ENCODE data around the gene FAU. TPM values are rescaled to one million over a fixed set of nuclear protein-coding genes. Genes with fewer than 3 reads are reported as not detected.

The FAU gene
- total RNA-seq, 6 donors from 2014 or later: 405 to 1,014 (median 590) TPM

GRCh38 chr11:65078151-65078550, 43.8 kb downstream of the FAU start:
- TF ChIP-seq CTCF (IDR thresholded peaks at IDR 0.05): peak; percentile 59 to 80 (median 64)
- no peak for TF ChIP-seq POLR2A (IDR thresholded peaks at IDR 0.05)
- no peak for TF ChIP-seq EP300 (IDR thresholded peaks at IDR 0.05)
- TF ChIP-seq POLR2AphosphoS5 (IDR thresholded peaks at IDR 0.05): no peak
- no peaks in the 10 kb centered on the region for H3K36me3 ChIP-seq
- DNase-seq (peak in 1 of 2 donors; percentile 52), ATAC-seq (ENCODE audit: low FRiP score in 2 of 2) (peak; percentile 63 to 79)
- WGBS, 2 donors: 63 to 83% methylated on average over 1 to 3 of the region's 3 CpGs
- no peak overlapping the region for H3K27ac ChIP-seq
- H3K4me1 ChIP-seq: peaks cover 0 to 2% (median under 1%) of the 10 kb centered on the region in 4 donors
- H3K9me3 ChIP-seq: no peaks in the 10 kb centered on the region
- no peak overlapping the region for H3K4me3 ChIP-seq
- no peaks in the 10 kb centered on the region for H3K27me3 ChIP-seq

GRCh38 chr11:65077451-65077850, 44.5 kb downstream of the FAU start:
- H3K4me1 ChIP-seq: no peaks in the 10 kb centered on the region
- H3K27me3 ChIP-seq: no peaks in the 10 kb centered on the region
- no peak overlapping the region for H3K4me3 ChIP-seq
- whole genome bisulfite sequencing, 2 donors: 71 to 80% methylated on average over 4 of the region's 4 CpGs
- no peak overlapping the region for H3K27ac ChIP-seq
- DNase-seq: no peak
- H3K9me3 ChIP-seq: no peaks in the 10 kb centered on the region
- TF ChIP-seq CTCF (IDR thresholded peaks at IDR 0.05) (no peak), EP300 (IDR thresholded peaks at IDR 0.05) (no peak), POLR2AphosphoS5 (IDR thresholded peaks at IDR 0.05) (no peak), POLR2A (IDR thresholded peaks at IDR 0.05) (no peak)
- H3K36me3 ChIP-seq: no peaks in the 10 kb centered on the region
- no peak for ATAC-seq (ENCODE audit: low FRiP score in 2 of 2)

- 78 to 86% methylated on average over 1 of the region's 1 CpG for WGBS, 2 donors
- no peak for ATAC-seq (ENCODE audit: low FRiP score in 2 of 2)
- H3K4me3 ChIP-seq: no peak overlapping the region
These were observed 49.3 kb downstream of the FAU start for GRCh38 chr11:65072631-65072966.

GRCh38 chr11:65071907-65072630, 49.9 kb downstream of the FAU start:
- no peaks in the 10 kb centered on the region for H3K36me3 ChIP-seq
- 67 to 83% methylated on average over 3 to 4 of the region's 4 CpGs for WGBS, 2 donors

More at GRCh38 chr11:65072631-65072966, 49.3 kb downstream of the FAU start:
- no peak for DNase-seq
- Histone ChIP-seq H3K27me3 (no peaks in the 10 kb centered on the region), H3K9me3 (no peaks in the 10 kb centered on the region), H3K4me1 (no peaks in the 10 kb centered on the region), H3K36me3 (no peaks in the 10 kb centered on the region), H3K27ac (no peak overlapping the region)
- TF ChIP-seq POLR2AphosphoS5 (IDR thresholded peaks at IDR 0.05) (no peak), POLR2A (IDR thresholded peaks at IDR 0.05) (no peak), CTCF (IDR thresholded peaks at IDR 0.05) (no peak), EP300 (IDR thresholded peaks at IDR 0.05) (no peak)

More at GRCh38 chr11:65071907-65072630, 49.9 kb downstream of the FAU start:
- Histone ChIP-seq H3K4me3 (no peak overlapping the region), H3K4me1 (no peaks in the 10 kb centered on the region), H3K27me3 (no peaks in the 10 kb centered on the region), H3K9me3 (no peaks in the 10 kb centered on the region), H3K27ac (no peak overlapping the region)
- DNase-seq (no peak), ATAC-seq (ENCODE audit: low FRiP score in 2 of 2) (no peak)
- TF ChIP-seq CTCF (IDR thresholded peaks at IDR 0.05) (no peak), POLR2A (IDR thresholded peaks at IDR 0.05) (no peak), POLR2AphosphoS5 (IDR thresholded peaks at IDR 0.05) (no peak), EP300 (IDR thresholded peaks at IDR 0.05) (no peak)

Small RNA genes within 50 kb of the gene (small RNA-seq; reads per million reads assigned to genes)
- gene HIGD1AP10: 0 reads per million in 4 donors
- 0 reads per million in 4 donors for gene PDCL2P2
- 0.11 to 1.4 (median 0.49) reads per million in 4 donors for gene RNU2-23P

Other genes starting within 250 kb of the FAU start
- 100 to 1,000 TPM in 4 of 6 donors, 10 to 100 TPM in 2; 43.0 to 167 (median 103) TPM for gene EHD1, start 243.5 kb downstream of the FAU start, total RNA-seq
- gene ATG2A, start 204.9 kb downstream of the FAU start, total RNA-seq: 10 to 100 TPM; 24.6 to 59.2 (median 33.3) TPM
- 10 to 100 TPM; 21.0 to 48.1 (median 27.5) TPM for gene PPP2R5B, start 197.4 kb downstream of the FAU start, total RNA-seq
- gene GPHA2, start 186.2 kb downstream of the FAU start, total RNA-seq: not detected
- gene MAJIN, start 150.0 kb downstream of the FAU start, total RNA-seq: under 1 TPM in 1 of 6 donors, not detected in 5; 0.15 TPM
- gene BATF2, start 125.2 kb downstream of the FAU start, total RNA-seq: 10 to 100 TPM in 1 of 6 donors, 1 to 10 TPM in 5; 1.7 to 36.7 (median 6.0) TPM
- gene ARL2, start 108.0 kb downstream of the FAU start, total RNA-seq: 100 to 1,000 TPM in 1 of 6 donors, 10 to 100 TPM in 5; 41.9 to 113 (median 81.2) TPM
- gene SNX15, start 94.7 kb downstream of the FAU start, total RNA-seq: 10 to 100 TPM; 14.7 to 32.1 (median 21.2) TPM
- 10 to 100 TPM in 5 of 6 donors, 1 to 10 TPM in 1; 9.1 to 18.9 (median 14.5) TPM for gene SAC3D1, start 80.9 kb downstream of the FAU start, total RNA-seq
- 10 to 100 TPM in 2 of 6 donors, 1 to 10 TPM in 4; 5.9 to 27.2 (median 9.1) TPM for gene NAALADL1, start 63.6 kb downstream of the FAU start, total RNA-seq
- gene CDCA5, start 38.1 kb downstream of the FAU start, total RNA-seq: 1 to 10 TPM; 1.0 to 4.4 (median 1.8) TPM
- gene ZFPL1, start 37.9 kb downstream of the FAU start, total RNA-seq: 10 to 100 TPM; 21.4 to 39.8 (median 34.6) TPM
- 100 to 1,000 TPM; 102 to 531 (median 175) TPM for gene VPS51, start 25.9 kb downstream of the FAU start, total RNA-seq
- 10 to 100 TPM; 36.8 to 82.7 (median 45.5) TPM for gene TM7SF2, start 10.3 kb downstream of the FAU start, total RNA-seq
- gene ZNHIT2, start 4.4 kb downstream of the FAU start, total RNA-seq: 10 to 100 TPM; 12.6 to 28.5 (median 15.2) TPM
- 10 to 100 TPM; 15.7 to 78.6 (median 57.1) TPM for gene MRPL49, start 187 bp upstream of the FAU start, total RNA-seq
- 10 to 100 TPM; 31.1 to 70.6 (median 50.0) TPM for gene SYVN1, start 12.4 kb upstream of the FAU start, total RNA-seq
- not detected for gene SPDYC, start 48.1 kb upstream of the FAU start, total RNA-seq
- gene CAPN1, start 59.8 kb upstream of the FAU start, total RNA-seq: 100 to 1,000 TPM; 152 to 327 (median 235) TPM
- 10 to 100 TPM in 3 of 6 donors, 1 to 10 TPM in 3; 6.0 to 19.9 (median 8.7) TPM for gene POLA2, start 139.8 kb upstream of the FAU start, total RNA-seq
- gene CDC42EP2, start 192.7 kb upstream of the FAU start, total RNA-seq: 10 to 100 TPM in 5 of 6 donors, 1 to 10 TPM in 1; 7.7 to 45.2 (median 14.6) TPM
- gene DPF2, start 211.7 kb upstream of the FAU start, total RNA-seq: 10 to 100 TPM; 32.1 to 68.1 (median 54.7) TPM
- under 1 TPM in 4 of 6 donors, not detected in 2; 0.15 to 0.51 (median 0.35) TPM for gene TIGD3, start 232.6 kb upstream of the FAU start, total RNA-seq

All from upper lobe of left lung (tissue), 6 donors.